Transverse colon (tissue), 3 donors: ENCODE data around the gene ZNF341.

ENCODE experiments used
- POLR2A ChIP-seq: fragments of 450-650 bp; IDR thresholded peaks from one replicate; pipeline ENCODE4 v1.6.1; 2016; ENCODE audit warnings: antibody characterized with exemption, mild to moderate bottlenecking, moderate library complexity
- TF ChIP-seq, protein P1 (sequence below), 5 experiments: fragments of 200-600 bp in 3 of 5; fragments of 450-650 bp in 2 of 5; sonication (generic) in 3 of 5; IDR thresholded peaks; 1 replicate in 2 of 5; 2 replicates in 3 of 5; pipeline ENCODE4 v1.5.1; 2016 to 2017; ENCODE audit warnings: antibody characterized with exemption in 5 of 5, inconsistent platforms in 3 of 5, mild to moderate bottlenecking in 2 of 5, moderate library complexity in 1 of 5

DNA sequence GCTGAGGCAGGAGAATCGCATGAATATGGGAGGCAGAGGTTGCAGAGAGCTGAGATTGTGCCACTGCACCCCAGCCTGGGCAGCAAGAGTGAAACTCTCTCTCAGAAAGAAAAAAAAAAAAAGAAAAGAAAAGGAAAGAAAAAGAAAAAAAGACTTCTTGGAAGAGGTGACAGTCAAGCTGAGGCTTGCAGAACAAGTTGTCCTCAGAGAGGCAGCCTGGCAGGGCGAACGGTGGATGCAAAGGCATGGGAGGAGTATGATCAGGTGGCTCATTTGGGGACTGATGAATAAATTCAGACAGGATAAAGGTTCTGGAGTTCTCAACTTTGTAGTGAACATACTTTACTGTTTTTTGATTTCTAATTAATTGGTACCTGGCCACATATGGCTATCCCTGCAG lies 12.4 kb downstream of the ZNF341 start:
- TF ChIP-seq, protein P1, sequence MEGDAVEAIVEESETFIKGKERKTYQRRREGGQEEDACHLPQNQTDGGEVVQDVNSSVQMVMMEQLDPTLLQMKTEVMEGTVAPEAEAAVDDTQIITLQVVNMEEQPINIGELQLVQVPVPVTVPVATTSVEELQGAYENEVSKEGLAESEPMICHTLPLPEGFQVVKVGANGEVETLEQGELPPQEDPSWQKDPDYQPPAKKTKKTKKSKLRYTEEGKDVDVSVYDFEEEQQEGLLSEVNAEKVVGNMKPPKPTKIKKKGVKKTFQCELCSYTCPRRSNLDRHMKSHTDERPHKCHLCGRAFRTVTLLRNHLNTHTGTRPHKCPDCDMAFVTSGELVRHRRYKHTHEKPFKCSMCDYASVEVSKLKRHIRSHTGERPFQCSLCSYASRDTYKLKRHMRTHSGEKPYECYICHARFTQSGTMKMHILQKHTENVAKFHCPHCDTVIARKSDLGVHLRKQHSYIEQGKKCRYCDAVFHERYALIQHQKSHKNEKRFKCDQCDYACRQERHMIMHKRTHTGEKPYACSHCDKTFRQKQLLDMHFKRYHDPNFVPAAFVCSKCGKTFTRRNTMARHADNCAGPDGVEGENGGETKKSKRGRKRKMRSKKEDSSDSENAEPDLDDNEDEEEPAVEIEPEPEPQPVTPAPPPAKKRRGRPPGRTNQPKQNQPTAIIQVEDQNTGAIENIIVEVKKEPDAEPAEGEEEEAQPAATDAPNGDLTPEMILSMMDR (IDR thresholded peaks at IDR 0.05) = no peak
- no peak for TF ChIP-seq POLR2A
